ENCODE data around the gene TPRA1. TPM values are rescaled to one million over a fixed set of nuclear protein-coding genes. Genes with fewer than 3 reads are reported as not detected.

Gene TPRA1
- total RNA-seq, 2 experiments from 2014 or later, result 7.5 to 7.8 TPM

DNA sequence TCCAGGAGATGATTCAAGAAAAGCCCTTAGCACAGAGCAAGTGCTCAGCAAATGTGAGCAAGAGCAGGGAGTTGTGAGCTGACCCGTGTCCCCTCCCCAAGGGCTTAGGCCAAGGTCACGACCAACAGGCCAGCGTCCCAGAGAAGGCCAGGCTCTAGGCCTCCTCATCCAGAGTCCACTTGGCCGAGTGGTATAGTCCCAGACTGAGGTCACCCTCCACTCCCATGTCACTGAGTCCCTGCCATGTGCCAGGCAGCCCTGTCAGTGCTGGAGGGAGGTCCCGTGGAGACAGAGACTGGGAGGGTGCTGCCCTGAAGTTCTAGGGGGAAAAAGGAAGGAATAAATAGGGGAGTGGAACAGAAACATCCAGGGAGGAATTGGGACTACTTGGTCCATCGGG is 44.0 kb downstream of the TPRA1 start:
- no peaks in the 10 kb centered on the region for H3K36me3 ChIP-seq (ENCODE audit: insufficient read depth, low read length)
- no peak overlapping the region for H3K4me3 ChIP-seq (ENCODE audit: low read length)
- H3K36me3 Mint-ChIP-seq (ENCODE audit: low read depth), result no peaks in the 10 kb centered on the region
- H3K4me1 ChIP-seq (ENCODE audit: insufficient read depth, low read length), result peaks cover 19% of the 10 kb centered on the region
- peak in 1 of 14 experiments; percentile 18 for DNase-seq
- H3K4me3 Mint-ChIP-seq, result peak overlapping the region; percentile 87
- POLR2A ChIA-PET, result no interaction called here
- H3K9me3 Mint-ChIP-seq, result no peaks in the 10 kb centered on the region
- H3K4me1 Mint-ChIP-seq (ENCODE audit: low read depth), result peaks cover 14% of the 10 kb centered on the region
- CTCF ChIA-PET, result interaction anchor here (1.9 kb wide), 1 partner anchor 52 kb away, joined by 6 read pairs; the partner anchor contains the start of gene MCM2
- H3K27ac Mint-ChIP-seq, result peak overlapping the region; percentile 42
- no peak overlapping the region for H3K27ac ChIP-seq (ENCODE audit: low read depth in 1 of 2, low read length in 2 of 2)
- peaks cover 3% of the 10 kb centered on the region for H3K27me3 Mint-ChIP-seq
- no peaks in the 10 kb centered on the region for H3K27me3 ChIP-seq (ENCODE audit: control insufficient read depth in 1 of 2, insufficient read depth in 2 of 2, low read length in 2 of 2)
- TF ChIP-seq, protein P1, sequence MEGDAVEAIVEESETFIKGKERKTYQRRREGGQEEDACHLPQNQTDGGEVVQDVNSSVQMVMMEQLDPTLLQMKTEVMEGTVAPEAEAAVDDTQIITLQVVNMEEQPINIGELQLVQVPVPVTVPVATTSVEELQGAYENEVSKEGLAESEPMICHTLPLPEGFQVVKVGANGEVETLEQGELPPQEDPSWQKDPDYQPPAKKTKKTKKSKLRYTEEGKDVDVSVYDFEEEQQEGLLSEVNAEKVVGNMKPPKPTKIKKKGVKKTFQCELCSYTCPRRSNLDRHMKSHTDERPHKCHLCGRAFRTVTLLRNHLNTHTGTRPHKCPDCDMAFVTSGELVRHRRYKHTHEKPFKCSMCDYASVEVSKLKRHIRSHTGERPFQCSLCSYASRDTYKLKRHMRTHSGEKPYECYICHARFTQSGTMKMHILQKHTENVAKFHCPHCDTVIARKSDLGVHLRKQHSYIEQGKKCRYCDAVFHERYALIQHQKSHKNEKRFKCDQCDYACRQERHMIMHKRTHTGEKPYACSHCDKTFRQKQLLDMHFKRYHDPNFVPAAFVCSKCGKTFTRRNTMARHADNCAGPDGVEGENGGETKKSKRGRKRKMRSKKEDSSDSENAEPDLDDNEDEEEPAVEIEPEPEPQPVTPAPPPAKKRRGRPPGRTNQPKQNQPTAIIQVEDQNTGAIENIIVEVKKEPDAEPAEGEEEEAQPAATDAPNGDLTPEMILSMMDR (IDR thresholded peaks at IDR 0.05), result no peak
- intact Hi-C loops (cut with DNase I, micrococcal nuclease), result loop anchor here (2.0 to 10.0 kb wide), 3 partner anchors 868 to 1412 kb away; partner anchors contain the start of gene CHST13 (in 1 of the 2)
- ATAC-seq (ENCODE audit: poor library complexity), result no peak
- H3K9me3 ChIP-seq (ENCODE audit: control insufficient read depth in 1 of 2, insufficient read depth in 1 of 2, low read length in 2 of 2), result no peaks in the 10 kb centered on the region

DNA sequence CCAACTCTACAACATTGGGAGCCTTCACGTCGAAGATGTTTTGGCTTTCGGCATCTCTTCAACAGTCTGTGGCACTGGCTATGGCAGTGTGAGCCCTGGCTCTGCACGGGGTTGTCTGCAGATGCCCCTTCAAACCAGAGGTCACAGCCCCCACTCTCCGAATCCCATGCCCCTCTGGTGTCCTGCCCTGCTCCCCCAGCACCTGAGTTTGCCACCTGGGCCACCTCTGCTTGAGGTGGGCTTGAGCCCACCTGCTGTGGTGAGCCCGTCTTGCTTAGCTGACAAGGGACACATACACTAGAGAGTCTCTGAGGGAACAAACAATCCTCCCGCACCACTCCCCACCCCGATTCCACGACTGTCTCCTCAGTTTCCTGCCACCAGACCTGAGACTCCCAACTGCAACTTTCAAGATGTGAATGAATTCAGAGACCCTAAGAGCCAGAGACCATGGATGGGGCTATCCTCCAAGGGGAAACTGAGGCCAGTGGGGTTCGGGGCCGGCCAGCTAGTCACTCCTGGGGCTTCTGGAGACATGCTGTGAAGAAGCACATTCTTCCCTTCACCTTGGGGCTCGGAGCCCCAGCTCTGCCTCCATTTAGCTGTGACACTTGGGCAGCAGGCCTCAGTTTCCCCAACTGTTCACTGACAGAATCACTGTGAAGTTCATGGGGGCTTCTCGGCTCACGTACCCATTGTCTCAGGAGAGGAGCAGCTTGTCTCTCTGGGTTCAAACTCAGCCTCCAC is 44.6 kb downstream of the TPRA1 start:
- ChIA-PET CTCF (interaction anchor here (1.5 kb wide), 1 partner anchor 29 kb away, joined by 5 read pairs; no protein-coding TSS in a partner anchor), POLR2A (no interaction called here)
- Histone ChIP-seq H3K4me1 (ENCODE audit: insufficient read depth, low read length) (peaks cover 19% of the 10 kb centered on the region), H3K27ac (ENCODE audit: low read depth in 1 of 2, low read length in 2 of 2) (no peak overlapping the region), H3K27me3 (ENCODE audit: control insufficient read depth in 1 of 2, insufficient read depth in 2 of 2, low read length in 2 of 2) (no peaks in the 10 kb centered on the region), H3K9me3 (ENCODE audit: control insufficient read depth in 1 of 2, insufficient read depth in 1 of 2, low read length in 2 of 2) (no peaks in the 10 kb centered on the region), H3K36me3 (ENCODE audit: insufficient read depth, low read length) (no peaks in the 10 kb centered on the region), H3K4me3 (ENCODE audit: low read length) (no peak overlapping the region)
- Mint-ChIP-seq H3K27ac (no peak overlapping the region), H3K9me3 (no peaks in the 10 kb centered on the region), H3K36me3 (ENCODE audit: low read depth) (no peaks in the 10 kb centered on the region), H3K27me3 (no peaks in the 10 kb centered on the region), H3K4me1 (ENCODE audit: low read depth) (peaks cover 14% of the 10 kb centered on the region), H3K4me3 (peak overlapping the region; percentile 87)
- TF ChIP-seq, protein P1 (IDR thresholded peaks at IDR 0.05), result no peak
- intact Hi-C loops (cut with DNase I, micrococcal nuclease), result loop anchor here (2.0 to 10.0 kb wide), 4 partner anchors 793 to 1411 kb away; partner anchors contain the start of gene CHST13 (in 1 of the 2)
- DNase-seq, result no peak
- no peak for ATAC-seq (ENCODE audit: poor library complexity)

- Histone ChIP-seq H3K27ac (ENCODE audit: low read depth in 1 of 2, low read length in 2 of 2) (no peak overlapping the region), H3K36me3 (ENCODE audit: insufficient read depth, low read length) (no peaks in the 10 kb centered on the region), H3K4me3 (ENCODE audit: low read length) (no peak overlapping the region), H3K4me1 (ENCODE audit: insufficient read depth, low read length) (peaks cover 19% of the 10 kb centered on the region), H3K9me3 (ENCODE audit: control insufficient read depth in 1 of 2, insufficient read depth in 1 of 2, low read length in 2 of 2) (no peaks in the 10 kb centered on the region), H3K27me3 (ENCODE audit: control insufficient read depth in 1 of 2, insufficient read depth in 2 of 2, low read length in 2 of 2) (no peaks in the 10 kb centered on the region)
- DNase-seq (no peak), ATAC-seq (ENCODE audit: poor library complexity) (no peak)
- no peaks in the 10 kb centered on the region for H3K27me3 Mint-ChIP-seq
- ChIA-PET POLR2A (no interaction called here), CTCF (interaction anchor here (0.9 to 1.5 kb wide), 3 partner anchors 30 to 1022 kb away, joined by 3 to 5 read pairs (median 4); no protein-coding TSS in a partner anchor)
- H3K4me3 Mint-ChIP-seq, result no peak overlapping the region
- H3K4me1 Mint-ChIP-seq (ENCODE audit: low read depth), result peaks cover 14% of the 10 kb centered on the region
- no peak overlapping the region for H3K27ac Mint-ChIP-seq
- TF ChIP-seq, protein P1 (IDR thresholded peaks at IDR 0.05), result no peak
- H3K36me3 Mint-ChIP-seq (ENCODE audit: low read depth), result no peaks in the 10 kb centered on the region
- intact Hi-C loops (cut with DNase I, micrococcal nuclease), result loop anchor here (2.0 to 10.0 kb wide), 3 partner anchors 792 to 1410 kb away; partner anchors contain the start of gene CHST13 (in 1 of the 2)
- no peaks in the 10 kb centered on the region for H3K9me3 Mint-ChIP-seq
Measured at GRCh38 chr3:127545216-127545615, 45.3 kb downstream of the TPRA1 start.

Measured in CD4-positive, alpha-beta T cell (primary cell).